ENCODE data around the gene LST1. TPM values are rescaled to one million over a fixed set of nuclear protein-coding genes. Genes with fewer than 3 reads are reported as not detected.

LST1 gene
- total and polyA plus RNA-seq, 4 donors, result 9.6 to 164 (median 87.4) TPM

GRCh38 chr6:31582230-31582643 is 3.8 kb upstream of the LST1 start, which contains the start of gene LTB:
Gene LTB (minus strand): TSS chr6:31582424. CDS start chr6:31582417, 7 bp downstream.
- DNase-seq, result no peak
- H3K27ac ChIP-seq (ENCODE audit: low read depth in 1 of 2, low read length in 1 of 2), result peak within 1 kb of the TSS; percentile 27 to 65
- H3K9me3 ChIP-seq (ENCODE audit: control insufficient read depth in 4 of 4, insufficient read depth in 3 of 4, low read length in 3 of 4), result no peaks in the 10 kb centered on the region
- H3K27me3 ChIP-seq (ENCODE audit: control insufficient read depth in 3 of 3, insufficient read depth in 3 of 3, low read length in 2 of 3), result peaks cover 0 to 2% (median 0%) of the 10 kb centered on the region in 3 donors
- H3K4me1 ChIP-seq (ENCODE audit: control insufficient read depth in 5 of 5, insufficient read depth in 5 of 5, low read length in 5 of 5), result peaks cover 2 to 9% (median 6%) of the 10 kb centered on the region in 5 donors
- H3K36me3 ChIP-seq (ENCODE audit: control insufficient read depth in 4 of 4, insufficient read depth in 4 of 4, low read length in 4 of 4), result no peaks in the 10 kb centered on the region
- TF ChIP-seq, protein P1, sequence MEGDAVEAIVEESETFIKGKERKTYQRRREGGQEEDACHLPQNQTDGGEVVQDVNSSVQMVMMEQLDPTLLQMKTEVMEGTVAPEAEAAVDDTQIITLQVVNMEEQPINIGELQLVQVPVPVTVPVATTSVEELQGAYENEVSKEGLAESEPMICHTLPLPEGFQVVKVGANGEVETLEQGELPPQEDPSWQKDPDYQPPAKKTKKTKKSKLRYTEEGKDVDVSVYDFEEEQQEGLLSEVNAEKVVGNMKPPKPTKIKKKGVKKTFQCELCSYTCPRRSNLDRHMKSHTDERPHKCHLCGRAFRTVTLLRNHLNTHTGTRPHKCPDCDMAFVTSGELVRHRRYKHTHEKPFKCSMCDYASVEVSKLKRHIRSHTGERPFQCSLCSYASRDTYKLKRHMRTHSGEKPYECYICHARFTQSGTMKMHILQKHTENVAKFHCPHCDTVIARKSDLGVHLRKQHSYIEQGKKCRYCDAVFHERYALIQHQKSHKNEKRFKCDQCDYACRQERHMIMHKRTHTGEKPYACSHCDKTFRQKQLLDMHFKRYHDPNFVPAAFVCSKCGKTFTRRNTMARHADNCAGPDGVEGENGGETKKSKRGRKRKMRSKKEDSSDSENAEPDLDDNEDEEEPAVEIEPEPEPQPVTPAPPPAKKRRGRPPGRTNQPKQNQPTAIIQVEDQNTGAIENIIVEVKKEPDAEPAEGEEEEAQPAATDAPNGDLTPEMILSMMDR (IDR thresholded peaks at IDR 0.05; ENCODE audit: control extremely low read depth, extremely low read depth), result no peak
- no peak for ATAC-seq (ENCODE audit: insufficient read depth, low FRiP score)
- peak within 1 kb of the TSS; percentile 54 for H3K4me3 ChIP-seq
- H3K9ac ChIP-seq (ENCODE audit: insufficient read depth in 1 of 2, low read length in 2 of 2), result peak within 1 kb of the TSS; percentile 81 to 94
- 44 to 51% methylated on average over 3 of the region's 3 CpGs for WGBS, 2 donors

GRCh38 chr6:31585491-31585890 is 586 bp upstream of the LST1 start:
- Histone ChIP-seq H3K9ac (ENCODE audit: insufficient read depth in 1 of 2, low read length in 2 of 2) (no peak overlapping the region), H3K27ac (ENCODE audit: low read depth in 1 of 2, low read length in 1 of 2) (peak overlapping the region in 1 of 2 donors; percentile 43), H3K4me3 (no peak overlapping the region), H3K36me3 (ENCODE audit: control insufficient read depth in 4 of 4, insufficient read depth in 4 of 4, low read length in 4 of 4) (no peaks in the 10 kb centered on the region), H3K9me3 (ENCODE audit: control insufficient read depth in 4 of 4, insufficient read depth in 3 of 4, low read length in 3 of 4) (no peaks in the 10 kb centered on the region), H3K4me1 (ENCODE audit: control insufficient read depth in 5 of 5, insufficient read depth in 5 of 5, low read length in 5 of 5) (peaks cover 2 to 9% (median 6%) of the 10 kb centered on the region in 5 donors), H3K27me3 (ENCODE audit: control insufficient read depth in 3 of 3, insufficient read depth in 3 of 3, low read length in 2 of 3) (peaks cover 0 to 2% (median 0%) of the 10 kb centered on the region in 3 donors)
- TF ChIP-seq, protein P1 (IDR thresholded peaks at IDR 0.05; ENCODE audit: control extremely low read depth, extremely low read depth), result no peak
- no peak for ATAC-seq (ENCODE audit: insufficient read depth, low FRiP score)
- 47 to 58% methylated on average over 2 of the region's 2 CpGs for WGBS, 2 donors
- no peak for DNase-seq

DNA sequence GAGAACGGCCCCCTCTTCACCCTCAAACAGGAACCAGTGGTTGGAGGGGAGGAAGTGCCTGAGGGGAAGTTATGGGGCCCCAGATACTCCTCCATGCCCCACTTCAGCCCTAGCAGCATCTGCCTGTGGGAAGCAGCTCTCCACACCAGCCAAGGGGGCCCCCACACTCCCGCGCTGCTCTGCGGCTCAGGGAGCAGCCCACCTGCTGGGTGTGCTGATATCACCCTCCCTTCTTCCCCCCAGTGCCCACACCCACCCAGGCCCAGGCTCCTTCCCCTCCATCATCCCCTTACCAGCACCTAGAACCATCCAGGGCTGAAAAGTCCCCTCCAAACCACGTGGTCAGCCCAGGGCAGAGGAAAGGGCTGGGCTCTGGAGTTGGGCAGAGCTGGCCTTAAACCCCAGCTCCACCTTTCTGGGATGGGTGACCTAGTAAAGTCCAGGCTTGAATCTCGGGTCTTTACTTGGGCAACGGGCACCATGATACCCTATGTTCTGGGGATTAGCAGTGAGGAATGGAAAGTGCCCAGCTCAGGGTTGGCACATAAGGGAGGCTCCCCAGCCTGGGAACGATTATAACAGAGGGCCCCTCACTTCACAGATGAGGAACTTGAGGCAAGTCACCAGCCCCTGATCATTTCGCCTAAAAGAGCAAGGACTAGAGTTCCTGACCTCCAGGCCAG is 663 bp downstream of the LST1 start:
- Histone ChIP-seq H3K27me3 (ENCODE audit: control insufficient read depth in 3 of 3, insufficient read depth in 3 of 3, low read length in 2 of 3) (peaks cover 0 to 2% (median 0%) of the 10 kb centered on the region in 3 donors), H3K4me3 (no peak overlapping the region), H3K27ac (ENCODE audit: low read depth in 1 of 2, low read length in 1 of 2) (peak overlapping the region in 1 of 2 donors; percentile 75), H3K9me3 (ENCODE audit: control insufficient read depth in 4 of 4, insufficient read depth in 3 of 4, low read length in 3 of 4) (no peaks in the 10 kb centered on the region), H3K4me1 (ENCODE audit: control insufficient read depth in 5 of 5, insufficient read depth in 5 of 5, low read length in 5 of 5) (peaks cover 2 to 5% (median 4%) of the 10 kb centered on the region in 5 donors), H3K9ac (ENCODE audit: insufficient read depth in 1 of 2, low read length in 2 of 2) (no peak overlapping the region), H3K36me3 (ENCODE audit: control insufficient read depth in 4 of 4, insufficient read depth in 4 of 4, low read length in 4 of 4) (no peaks in the 10 kb centered on the region)
- DNase-seq, result no peak
- TF ChIP-seq, protein P1 (IDR thresholded peaks at IDR 0.05; ENCODE audit: control extremely low read depth, extremely low read depth), result no peak
- no peak for ATAC-seq (ENCODE audit: insufficient read depth, low FRiP score)
- 24 to 44% methylated on average over 9 of the region's 9 CpGs for WGBS, 2 donors
